Chondrocyte (in vitro differentiated cells): Measurements from ENCODE around the gene COL15A1. TPM values are rescaled to one million over a fixed set of nuclear protein-coding genes. Genes with fewer than 3 reads are reported as not detected.

Source experiments
- DNase-seq: peaks from one replicate; pipeline ENCODE4 v3.0.0; 2021; ENCODE audit warnings: mixed read lengths, low spot score
- H3K27ac Mint-ChIP-seq: one replicate; pipeline ENCODE4 v1.8.0; 2021; ENCODE audit warnings: mild to moderate bottlenecking, moderate library complexity, mixed read lengths; ENCODE audit not compliant: unreplicated experiment
- H3K27me3 Mint-ChIP-seq: 2 replicates; pipeline ENCODE4 v1.8.0; 2021; ENCODE audit warnings: low read depth, mixed read lengths
- H3K36me3 Mint-ChIP-seq: 2 replicates; pipeline ENCODE4 v1.8.0; 2021; ENCODE audit warnings: low read depth, mixed read lengths
- H3K4me1 Mint-ChIP-seq: 2 replicates; pipeline ENCODE4 v1.8.0; 2021; ENCODE audit warnings: low read depth, mild to moderate bottlenecking, mixed read lengths
- H3K4me3 Mint-ChIP-seq: one replicate; pipeline ENCODE4 v1.8.0; 2021; ENCODE audit warnings: mild to moderate bottlenecking, moderate library complexity, mixed read lengths; ENCODE audit not compliant: unreplicated experiment
- H3K9me3 Mint-ChIP-seq: 2 replicates; pipeline ENCODE4 v1.8.0; 2021; ENCODE audit warnings: low read depth, mixed read lengths
- total RNA-seq: library from RNA; stranded (reverse); gene quantifications from 3 replicates; pipeline ENCODE4 v1.2.1, GENCODE V29; 2021
- TF ChIP-seq, protein P1 (sequence below): fragments of 200-600 bp; sonication (generic); IDR thresholded peaks from 2 replicates; pipeline ENCODE4 v1.5.0; 2021; ENCODE audit warnings: antibody characterized with exemption, mild to moderate bottlenecking, moderate library complexity

The COL15A1 gene
- total RNA-seq, 1 donor from 2014 or later, result 5.4 TPM

DNA sequence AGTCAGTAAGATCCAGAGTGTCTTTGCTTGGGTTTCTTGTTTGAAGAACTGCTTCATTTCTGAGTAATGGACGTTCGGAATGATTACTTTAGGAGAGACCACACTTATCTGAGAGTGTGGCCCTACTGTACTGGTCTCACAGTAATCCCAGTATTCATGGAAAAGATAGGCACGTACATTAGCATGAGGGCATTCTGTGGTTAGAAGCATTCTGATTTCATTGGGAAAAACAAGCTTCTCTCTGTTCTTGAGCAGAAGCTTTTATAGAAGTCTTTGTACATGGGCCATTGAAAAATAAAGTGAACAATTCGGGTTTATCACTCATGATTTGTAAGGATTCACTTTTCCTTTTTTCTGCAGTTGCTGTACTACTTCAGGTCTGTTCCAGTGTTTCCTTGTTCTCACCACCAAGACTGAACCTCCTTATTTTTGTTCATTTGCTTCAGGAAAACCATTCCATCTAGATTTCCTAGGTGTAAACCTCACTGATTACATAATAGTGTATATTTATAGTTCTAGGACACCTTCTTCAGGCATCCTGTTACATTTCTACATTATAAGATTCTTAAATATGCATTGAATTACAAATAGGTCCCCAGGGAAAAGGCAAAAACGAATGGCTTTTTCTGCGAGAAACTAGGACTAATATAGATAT, 171.3 kb downstream of the COL15A1 start:
- DNase-seq, result no peak
- no peak overlapping the region for H3K4me3 Mint-ChIP-seq
- H3K4me1 Mint-ChIP-seq, result peaks cover 79% of the 10 kb centered on the region

DNA sequence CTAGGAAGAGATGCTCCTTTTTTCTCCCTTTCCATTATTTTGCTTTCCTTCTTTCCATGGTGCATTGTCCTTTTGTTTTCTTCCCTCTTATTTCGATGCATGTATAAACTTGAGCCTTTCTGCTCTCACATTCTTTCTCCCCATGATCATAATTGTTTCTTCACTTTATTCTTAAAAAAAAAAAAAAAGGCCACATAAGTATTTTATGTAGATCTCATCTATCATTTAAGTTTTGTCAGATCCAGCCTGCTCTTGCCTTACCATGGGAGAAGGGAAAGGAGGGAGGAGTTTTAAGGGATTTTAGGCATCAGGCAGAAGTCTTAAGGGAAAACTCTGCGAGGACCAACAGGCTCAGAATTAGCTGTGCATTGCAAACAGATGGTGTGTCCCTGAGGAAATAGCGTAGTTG, 172.3 kb downstream of the COL15A1 start:
- H3K27ac Mint-ChIP-seq, result no peak overlapping the region
- no peaks in the 10 kb centered on the region for H3K36me3 Mint-ChIP-seq
- TF ChIP-seq, protein P1, sequence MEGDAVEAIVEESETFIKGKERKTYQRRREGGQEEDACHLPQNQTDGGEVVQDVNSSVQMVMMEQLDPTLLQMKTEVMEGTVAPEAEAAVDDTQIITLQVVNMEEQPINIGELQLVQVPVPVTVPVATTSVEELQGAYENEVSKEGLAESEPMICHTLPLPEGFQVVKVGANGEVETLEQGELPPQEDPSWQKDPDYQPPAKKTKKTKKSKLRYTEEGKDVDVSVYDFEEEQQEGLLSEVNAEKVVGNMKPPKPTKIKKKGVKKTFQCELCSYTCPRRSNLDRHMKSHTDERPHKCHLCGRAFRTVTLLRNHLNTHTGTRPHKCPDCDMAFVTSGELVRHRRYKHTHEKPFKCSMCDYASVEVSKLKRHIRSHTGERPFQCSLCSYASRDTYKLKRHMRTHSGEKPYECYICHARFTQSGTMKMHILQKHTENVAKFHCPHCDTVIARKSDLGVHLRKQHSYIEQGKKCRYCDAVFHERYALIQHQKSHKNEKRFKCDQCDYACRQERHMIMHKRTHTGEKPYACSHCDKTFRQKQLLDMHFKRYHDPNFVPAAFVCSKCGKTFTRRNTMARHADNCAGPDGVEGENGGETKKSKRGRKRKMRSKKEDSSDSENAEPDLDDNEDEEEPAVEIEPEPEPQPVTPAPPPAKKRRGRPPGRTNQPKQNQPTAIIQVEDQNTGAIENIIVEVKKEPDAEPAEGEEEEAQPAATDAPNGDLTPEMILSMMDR, result no peak
- DNase-seq, result no peak
- peaks cover 79% of the 10 kb centered on the region for H3K4me1 Mint-ChIP-seq
- H3K4me3 Mint-ChIP-seq, result no peak overlapping the region
- no peaks in the 10 kb centered on the region for H3K9me3 Mint-ChIP-seq
- H3K27me3 Mint-ChIP-seq, result no peaks in the 10 kb centered on the region

More for the DNA sequence above, 171.3 kb downstream of the COL15A1 start:
- no peaks in the 10 kb centered on the region for H3K36me3 Mint-ChIP-seq
- H3K9me3 Mint-ChIP-seq, result no peaks in the 10 kb centered on the region
- H3K27ac Mint-ChIP-seq, result no peak overlapping the region
- no peaks in the 10 kb centered on the region for H3K27me3 Mint-ChIP-seq
- TF ChIP-seq, protein P1, result no peak

DNA sequence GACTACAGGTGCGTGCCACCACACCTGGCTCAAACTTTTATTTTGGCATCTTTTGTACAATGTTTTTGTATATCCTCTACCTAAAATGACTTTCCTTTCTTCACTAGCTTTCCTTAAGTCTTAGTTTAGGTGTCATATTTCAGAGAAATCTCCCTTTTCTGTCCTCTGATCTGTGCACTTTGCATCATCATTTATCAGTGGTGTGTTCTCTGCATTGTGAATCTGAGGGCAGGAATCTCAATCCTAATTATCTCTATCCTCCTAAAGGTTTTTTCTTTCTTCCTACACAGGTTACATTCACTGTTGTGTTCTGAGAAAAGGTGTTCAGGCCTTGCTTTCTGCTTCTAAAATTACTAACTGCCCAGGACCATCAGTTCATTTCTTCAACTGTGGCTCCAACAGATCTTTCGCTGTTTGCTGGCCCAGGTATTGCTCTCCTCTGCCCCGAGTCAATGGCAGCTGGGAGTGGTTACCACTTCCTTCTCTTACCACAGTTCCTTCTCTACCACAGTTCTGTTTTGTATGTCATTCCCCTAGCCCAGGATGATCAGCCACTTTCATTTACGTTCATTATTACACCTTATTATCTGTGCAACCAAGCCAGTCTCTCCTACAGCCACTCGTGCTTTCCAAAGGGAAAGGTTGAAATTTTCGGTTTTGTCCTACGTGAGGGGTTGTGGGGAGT, 175.2 kb downstream of the COL15A1 start:
- DNase-seq, result no peak
- no peaks in the 10 kb centered on the region for H3K27me3 Mint-ChIP-seq
- no peak overlapping the region for H3K4me3 Mint-ChIP-seq
- no peaks in the 10 kb centered on the region for H3K36me3 Mint-ChIP-seq
- H3K9me3 Mint-ChIP-seq, result no peaks in the 10 kb centered on the region
- peaks cover 84% of the 10 kb centered on the region for H3K4me1 Mint-ChIP-seq
- TF ChIP-seq, protein P1, result no peak
- no peak overlapping the region for H3K27ac Mint-ChIP-seq

DNA sequence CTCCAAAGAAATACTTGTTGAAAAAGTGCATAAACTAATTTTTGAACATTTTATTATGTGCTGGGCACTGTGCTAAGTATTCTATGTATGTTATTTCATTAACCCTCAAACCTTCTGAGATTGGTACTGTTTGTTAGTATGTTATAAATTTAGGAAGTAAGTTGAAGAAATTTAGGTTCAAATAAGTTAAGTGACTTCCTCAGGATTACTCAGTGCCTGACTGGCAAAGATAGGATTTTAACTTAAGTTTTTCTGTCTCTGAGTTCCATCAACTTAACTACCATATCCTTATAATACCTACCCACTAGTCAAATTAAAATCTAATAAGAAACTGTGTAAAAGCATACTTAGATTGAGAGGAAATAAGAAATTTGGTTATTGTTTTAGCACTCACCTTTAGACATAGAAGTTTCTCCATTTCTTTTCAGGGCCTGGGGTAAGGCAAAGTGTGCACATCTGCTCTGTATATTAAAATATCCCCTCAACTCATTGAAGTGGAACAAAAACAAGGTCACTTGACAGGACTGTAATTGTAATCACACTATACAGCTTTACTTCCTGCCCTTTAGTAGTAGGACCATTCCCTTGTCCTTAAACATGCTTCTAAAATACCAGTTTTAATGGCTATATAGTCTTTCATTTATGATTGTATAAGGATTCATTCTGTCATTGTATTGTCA, 176.4 kb downstream of the COL15A1 start:
- Mint-ChIP-seq H3K27me3 (no peaks in the 10 kb centered on the region), H3K9me3 (no peaks in the 10 kb centered on the region), H3K27ac (no peak overlapping the region), H3K4me3 (no peak overlapping the region), H3K36me3 (no peaks in the 10 kb centered on the region), H3K4me1 (peaks cover 80% of the 10 kb centered on the region)
- TF ChIP-seq, protein P1, result no peak
- no peak for DNase-seq

Other genes starting within 250 kb of the COL15A1 start
- gene GABBR2, start 235.0 kb upstream of the COL15A1 start, total RNA-seq, result 0.12 TPM in 1 of 3 replicates, not detected in the others
- gene ANKS6, start 147.4 kb upstream of the COL15A1 start, total RNA-seq, result 13.4 to 17.2 TPM (median 17.1 TPM) in 3 replicates
- gene GALNT12, start 136.2 kb upstream of the COL15A1 start, total RNA-seq, result 0.34 to 0.55 TPM in 2 of 3 replicates, not detected in the other
- gene TGFBR1, start 161.2 kb downstream of the COL15A1 start, total RNA-seq, result 71.1 to 109 TPM (median 105 TPM) in 3 replicates